Measurements from ENCODE around the gene RGS6.

- TF ChIP-seq CTCF (IDR thresholded peaks at IDR 0.05) (no peak), POLR2A (IDR thresholded peaks at IDR 0.05) (no peak), POLR2AphosphoS5 (IDR thresholded peaks at IDR 0.05) (no peak)
Measured at GRCh38 chr14:72597252-72598233, 665.3 kb downstream of the RGS6 start.
